GM12801 (cell line): ENCODE results near the gene CENPP.

Experiments used
- TF ChIP-seq, protein P1 (sequence below): IDR thresholded peaks from one replicate; pipeline ENCODE4 v1.5.1; 2011; ENCODE audit warnings: control low read depth; ENCODE audit not compliant: insufficient read length; ENCODE audit errors: extremely low read depth

Gene CENPP

GRCh38 chr9:92513349-92513748, 187.6 kb downstream of the CENPP start:
- TF ChIP-seq, protein P1, sequence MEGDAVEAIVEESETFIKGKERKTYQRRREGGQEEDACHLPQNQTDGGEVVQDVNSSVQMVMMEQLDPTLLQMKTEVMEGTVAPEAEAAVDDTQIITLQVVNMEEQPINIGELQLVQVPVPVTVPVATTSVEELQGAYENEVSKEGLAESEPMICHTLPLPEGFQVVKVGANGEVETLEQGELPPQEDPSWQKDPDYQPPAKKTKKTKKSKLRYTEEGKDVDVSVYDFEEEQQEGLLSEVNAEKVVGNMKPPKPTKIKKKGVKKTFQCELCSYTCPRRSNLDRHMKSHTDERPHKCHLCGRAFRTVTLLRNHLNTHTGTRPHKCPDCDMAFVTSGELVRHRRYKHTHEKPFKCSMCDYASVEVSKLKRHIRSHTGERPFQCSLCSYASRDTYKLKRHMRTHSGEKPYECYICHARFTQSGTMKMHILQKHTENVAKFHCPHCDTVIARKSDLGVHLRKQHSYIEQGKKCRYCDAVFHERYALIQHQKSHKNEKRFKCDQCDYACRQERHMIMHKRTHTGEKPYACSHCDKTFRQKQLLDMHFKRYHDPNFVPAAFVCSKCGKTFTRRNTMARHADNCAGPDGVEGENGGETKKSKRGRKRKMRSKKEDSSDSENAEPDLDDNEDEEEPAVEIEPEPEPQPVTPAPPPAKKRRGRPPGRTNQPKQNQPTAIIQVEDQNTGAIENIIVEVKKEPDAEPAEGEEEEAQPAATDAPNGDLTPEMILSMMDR, result no peak

- TF ChIP-seq, protein P1, result no peak
These were observed 188.9 kb downstream of the CENPP start for GRCh38 chr9:92514635-92515034.

DNA sequence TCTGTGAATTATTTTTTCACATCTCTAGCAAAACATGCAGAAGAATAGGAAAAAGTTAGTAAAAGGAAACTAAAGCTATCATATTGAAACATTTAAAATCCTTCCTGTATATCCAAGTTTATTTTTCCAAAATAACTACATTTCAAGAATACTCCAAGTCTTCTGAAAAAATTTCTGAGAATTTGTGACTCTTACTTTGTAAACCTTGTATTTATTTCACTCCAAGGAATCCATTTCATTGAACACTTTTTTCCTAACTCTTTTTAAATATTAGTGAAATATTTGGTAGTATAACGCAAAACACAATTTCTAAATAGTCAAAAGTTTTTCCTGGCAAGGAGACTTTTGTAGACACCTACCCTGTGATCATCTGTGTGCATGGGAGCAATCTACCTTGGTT, 190.8 kb downstream of the CENPP start:
- TF ChIP-seq, protein P1, result no peak

- TF ChIP-seq, protein P1, result no peak
These were observed 191.3 kb downstream of the CENPP start for GRCh38 chr9:92517046-92517445.

GRCh38 chr9:92518199-92518598, 192.4 kb downstream of the CENPP start:
- TF ChIP-seq, protein P1, result no peak

GRCh38 chr9:92520837-92521236, 195.1 kb downstream of the CENPP start:
- TF ChIP-seq, protein P1, result no peak

DNA sequence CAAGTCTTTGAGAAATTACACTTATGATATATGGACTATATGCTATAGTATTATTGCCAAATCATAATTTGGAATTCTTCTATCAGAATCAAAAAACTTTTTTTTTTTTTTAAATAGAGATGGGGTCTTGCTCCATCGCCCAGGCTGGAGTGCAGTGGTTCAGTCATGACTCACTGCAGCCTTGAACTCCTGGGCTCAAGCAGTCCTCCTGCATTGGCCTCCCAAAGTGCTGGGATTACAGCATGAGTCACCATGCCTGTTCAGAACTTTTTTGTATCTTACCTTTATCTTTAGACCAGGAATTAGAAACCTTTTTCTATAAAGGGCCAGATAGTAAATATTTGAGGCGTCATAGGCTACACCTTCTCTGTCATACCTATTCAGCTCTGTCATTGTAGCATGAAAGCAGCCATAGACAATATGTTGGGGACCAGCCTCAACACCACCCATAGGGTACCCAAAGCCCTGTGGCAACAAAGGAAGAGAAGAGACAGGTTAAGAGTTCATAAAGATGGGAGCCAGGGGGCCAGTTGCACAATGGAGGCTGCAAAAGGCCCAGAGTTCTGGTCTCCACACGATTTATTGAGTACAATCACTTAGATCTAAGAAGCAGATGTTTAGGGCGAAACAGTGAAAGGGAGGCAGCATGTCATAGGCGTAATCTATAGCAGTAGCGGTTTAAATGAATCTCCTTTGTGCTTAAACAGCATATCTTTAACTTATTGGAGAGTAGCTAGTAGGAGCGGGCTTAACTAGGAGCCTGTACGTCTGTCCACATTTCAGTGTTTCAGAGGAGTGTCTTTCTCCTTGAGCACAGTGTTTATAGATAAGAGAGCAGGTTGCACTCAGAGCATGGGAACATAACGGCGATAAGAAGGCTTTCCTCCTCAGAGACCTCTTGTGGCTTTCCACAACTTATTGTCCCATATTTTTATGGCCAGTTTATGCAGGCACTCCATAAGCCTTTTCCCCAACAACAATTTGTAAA, 197.5 kb downstream of the CENPP start:
- TF ChIP-seq, protein P1, result no peak
